PFSK-1 (cell line): Measurements from ENCODE around the gene RAVER2.

Experiments
- FOXP2 ChIP-seq: optimal IDR thresholded peaks from 2 replicates; pipeline ENCODE3; 2011; ENCODE audit warnings: borderline replicate concordance, control low read depth, inconsistent platforms; ENCODE audit not compliant: insufficient read depth; ENCODE audit errors: extremely low read length, extremely low read depth
- POLR2AphosphoS5 ChIP-seq: IDR thresholded peaks from 2 replicates; pipeline ENCODE4 v1.6.1; 2012; ENCODE audit warnings: low read depth, mild to moderate bottlenecking, control low read depth, low read length, moderate library complexity
- REST ChIP-seq, 2 experiments: IDR thresholded peaks; 2 replicates each; pipeline versions ENCODE4 v1.6.1 to v1.8.0; 2011 to 2012; ENCODE audit warnings: low read depth in 2 of 2, low read length in 2 of 2, control low read depth in 1 of 2, inconsistent platforms in 1 of 2, mild to moderate bottlenecking in 1 of 2, moderate library complexity in 1 of 2; ENCODE audit not compliant: insufficient read depth in 1 of 2
- SIN3A ChIP-seq: IDR thresholded peaks from 2 replicates; pipeline ENCODE4 v1.6.1; 2012; ENCODE audit warnings: mild to moderate bottlenecking, low read length, moderate library complexity, borderline replicate concordance; ENCODE audit not compliant: insufficient read depth
- TAF1 ChIP-seq: IDR thresholded peaks from 2 replicates; pipeline ENCODE4 v1.6.1; 2012; ENCODE audit warnings: low read length, control low read depth, borderline replicate concordance; ENCODE audit not compliant: insufficient read depth

The RAVER2 gene

GRCh38 chr1:64715186-64715585, 29.7 kb upstream of the RAVER2 start:
- TF ChIP-seq REST (IDR thresholded peaks at IDR 0.05; ENCODE audit: insufficient read depth in 1 of 2, low read depth in 2 of 2, low read length in 2 of 2) (no peak), SIN3A (no peak), TAF1 (no peak), FOXP2 (no peak), POLR2AphosphoS5 (no peak)

- no peak for TF ChIP-seq TAF1
- no peak for TF ChIP-seq POLR2AphosphoS5
- no peak for TF ChIP-seq REST (IDR thresholded peaks at IDR 0.05; ENCODE audit: insufficient read depth in 1 of 2, low read depth in 2 of 2, low read length in 2 of 2)
- TF ChIP-seq FOXP2: no peak
- no peak for TF ChIP-seq SIN3A
Observed at GRCh38 chr1:64721135-64721534, 23.7 kb upstream of the RAVER2 start.

- TF ChIP-seq FOXP2: no peak
- no peak for TF ChIP-seq TAF1
Observed at GRCh38 chr1:64721576-64722145, 23.2 kb upstream of the RAVER2 start.

- TF ChIP-seq SIN3A (no peak), FOXP2 (no peak), POLR2AphosphoS5 (no peak), REST (IDR thresholded peaks at IDR 0.05; ENCODE audit: insufficient read depth in 1 of 2, low read depth in 2 of 2, low read length in 2 of 2) (no peak), TAF1 (no peak)
Observed at GRCh38 chr1:64727861-64728260, 17.0 kb upstream of the RAVER2 start.

GRCh38 chr1:64733581-64734286, 11.1 kb upstream of the RAVER2 start:
- no peak for TF ChIP-seq REST (IDR thresholded peaks at IDR 0.05; ENCODE audit: insufficient read depth in 1 of 2, low read depth in 2 of 2, low read length in 2 of 2)
- TF ChIP-seq POLR2AphosphoS5: no peak
- no peak for TF ChIP-seq SIN3A
- TF ChIP-seq TAF1: no peak
- TF ChIP-seq FOXP2: no peak
